ENCODE measurements around the gene ARGFX.

ARGFX gene

DNA sequence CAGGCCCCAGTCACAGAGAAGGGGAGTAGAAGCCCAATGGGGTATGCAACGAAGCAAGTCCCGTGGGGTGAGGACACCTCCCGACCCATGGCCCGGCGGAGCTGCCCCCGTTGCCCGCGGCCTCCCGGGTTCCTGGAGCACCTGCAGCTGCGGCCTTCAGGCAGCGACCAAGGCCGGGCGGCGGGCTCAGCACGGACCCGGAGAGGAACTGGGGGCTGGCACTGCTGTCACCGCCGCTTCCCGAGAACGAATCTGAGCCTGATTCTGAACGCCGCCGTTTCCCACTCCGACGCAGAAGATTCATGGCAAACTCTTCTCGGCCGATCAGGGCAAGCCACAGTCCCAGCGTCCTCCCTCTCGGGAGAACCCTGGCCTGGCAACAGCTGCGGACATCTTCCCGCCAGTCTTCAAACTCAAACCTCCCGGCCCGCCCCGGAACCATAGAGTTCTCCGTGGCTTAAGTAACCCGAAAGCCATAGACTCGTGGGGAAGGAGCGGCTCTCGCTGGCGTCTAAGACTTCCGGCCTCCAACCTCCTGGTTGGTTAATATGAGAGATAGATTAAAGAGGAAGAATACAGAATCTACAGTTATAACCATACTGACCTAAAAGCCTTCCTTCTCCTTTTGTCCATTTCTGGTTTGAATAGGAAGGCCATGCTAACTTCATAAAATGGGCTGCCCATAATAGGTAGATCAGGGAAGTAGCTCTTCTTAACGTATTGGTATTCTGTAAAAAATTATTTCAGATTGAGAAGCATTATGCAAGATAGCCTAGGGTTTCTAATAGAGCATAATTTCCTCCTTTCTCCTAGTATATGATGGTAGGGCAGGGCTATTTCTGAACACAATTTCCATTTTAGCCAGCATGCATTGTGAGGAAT is 21.9 kb upstream of the ARGFX start, which contains the start of gene POLQ:
TSS of gene POLQ (minus strand) at position 415 of the 882 bp plus-strand sequence. CDS start at position 304, 111 bp downstream.
- no peaks in the 10 kb centered on the region for H3K27me3 ChIP-seq (ENCODE audit: insufficient read depth, poor library complexity, severe bottlenecking)
- H3K27ac ChIP-seq (replicated peaks) = peak within 1 kb of the TSS; percentile 85
- peak; percentile 90 to 97 for DNase-seq (ENCODE audit: low read depth in 1 of 2, low spot score in 1 of 2)
- TF ChIP-seq SPI1 (IDR thresholded peaks at IDR 0.05; ENCODE audit: borderline replicate concordance, low read depth) (peak; percentile 37; the same call in 1 of the 2 replicates), GABPA (IDR thresholded peaks at IDR 0.05; ENCODE audit: low read depth) (peak; percentile 91), POLR2AphosphoS5 (IDR thresholded peaks at IDR 0.05; ENCODE audit: low read depth) (peak; percentile 78)
- TF ChIP-seq, protein P1, sequence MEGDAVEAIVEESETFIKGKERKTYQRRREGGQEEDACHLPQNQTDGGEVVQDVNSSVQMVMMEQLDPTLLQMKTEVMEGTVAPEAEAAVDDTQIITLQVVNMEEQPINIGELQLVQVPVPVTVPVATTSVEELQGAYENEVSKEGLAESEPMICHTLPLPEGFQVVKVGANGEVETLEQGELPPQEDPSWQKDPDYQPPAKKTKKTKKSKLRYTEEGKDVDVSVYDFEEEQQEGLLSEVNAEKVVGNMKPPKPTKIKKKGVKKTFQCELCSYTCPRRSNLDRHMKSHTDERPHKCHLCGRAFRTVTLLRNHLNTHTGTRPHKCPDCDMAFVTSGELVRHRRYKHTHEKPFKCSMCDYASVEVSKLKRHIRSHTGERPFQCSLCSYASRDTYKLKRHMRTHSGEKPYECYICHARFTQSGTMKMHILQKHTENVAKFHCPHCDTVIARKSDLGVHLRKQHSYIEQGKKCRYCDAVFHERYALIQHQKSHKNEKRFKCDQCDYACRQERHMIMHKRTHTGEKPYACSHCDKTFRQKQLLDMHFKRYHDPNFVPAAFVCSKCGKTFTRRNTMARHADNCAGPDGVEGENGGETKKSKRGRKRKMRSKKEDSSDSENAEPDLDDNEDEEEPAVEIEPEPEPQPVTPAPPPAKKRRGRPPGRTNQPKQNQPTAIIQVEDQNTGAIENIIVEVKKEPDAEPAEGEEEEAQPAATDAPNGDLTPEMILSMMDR (IDR thresholded peaks at IDR 0.05; ENCODE audit: insufficient read depth, low read length) = no peak
- TF ChIP-seq, protein P2, sequence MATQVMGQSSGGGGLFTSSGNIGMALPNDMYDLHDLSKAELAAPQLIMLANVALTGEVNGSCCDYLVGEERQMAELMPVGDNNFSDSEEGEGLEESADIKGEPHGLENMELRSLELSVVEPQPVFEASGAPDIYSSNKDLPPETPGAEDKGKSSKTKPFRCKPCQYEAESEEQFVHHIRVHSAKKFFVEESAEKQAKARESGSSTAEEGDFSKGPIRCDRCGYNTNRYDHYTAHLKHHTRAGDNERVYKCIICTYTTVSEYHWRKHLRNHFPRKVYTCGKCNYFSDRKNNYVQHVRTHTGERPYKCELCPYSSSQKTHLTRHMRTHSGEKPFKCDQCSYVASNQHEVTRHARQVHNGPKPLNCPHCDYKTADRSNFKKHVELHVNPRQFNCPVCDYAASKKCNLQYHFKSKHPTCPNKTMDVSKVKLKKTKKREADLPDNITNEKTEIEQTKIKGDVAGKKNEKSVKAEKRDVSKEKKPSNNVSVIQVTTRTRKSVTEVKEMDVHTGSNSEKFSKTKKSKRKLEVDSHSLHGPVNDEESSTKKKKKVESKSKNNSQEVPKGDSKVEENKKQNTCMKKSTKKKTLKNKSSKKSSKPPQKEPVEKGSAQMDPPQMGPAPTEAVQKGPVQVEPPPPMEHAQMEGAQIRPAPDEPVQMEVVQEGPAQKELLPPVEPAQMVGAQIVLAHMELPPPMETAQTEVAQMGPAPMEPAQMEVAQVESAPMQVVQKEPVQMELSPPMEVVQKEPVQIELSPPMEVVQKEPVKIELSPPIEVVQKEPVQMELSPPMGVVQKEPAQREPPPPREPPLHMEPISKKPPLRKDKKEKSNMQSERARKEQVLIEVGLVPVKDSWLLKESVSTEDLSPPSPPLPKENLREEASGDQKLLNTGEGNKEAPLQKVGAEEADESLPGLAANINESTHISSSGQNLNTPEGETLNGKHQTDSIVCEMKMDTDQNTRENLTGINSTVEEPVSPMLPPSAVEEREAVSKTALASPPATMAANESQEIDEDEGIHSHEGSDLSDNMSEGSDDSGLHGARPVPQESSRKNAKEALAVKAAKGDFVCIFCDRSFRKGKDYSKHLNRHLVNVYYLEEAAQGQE (IDR thresholded peaks at IDR 0.05; ENCODE audit: insufficient replicate concordance, low read depth) = peak; percentile 39
- H3K4me3 ChIP-seq (replicated peaks; ENCODE audit: insufficient read depth, low read length) = peak within 1 kb of the TSS; percentile 79

DNA sequence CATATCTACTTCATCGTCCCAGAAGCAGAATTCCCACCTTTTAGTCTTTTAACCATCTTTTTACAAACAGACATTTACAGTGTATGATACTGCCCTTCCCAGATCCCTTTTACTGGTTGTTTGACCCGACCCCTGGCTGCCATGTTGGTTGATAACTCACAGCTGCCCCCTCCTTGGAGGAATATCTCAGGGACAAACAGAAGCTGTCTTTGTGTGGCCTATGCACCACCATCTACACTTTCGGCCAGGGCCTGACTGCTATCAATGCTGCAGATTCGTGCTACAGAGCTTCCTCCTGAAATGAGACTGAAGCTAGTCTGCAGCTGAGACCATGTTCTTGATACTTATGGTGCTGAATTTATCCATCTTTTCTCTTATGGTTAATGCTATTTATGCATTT is 15.4 kb upstream of the ARGFX start:
- no peak overlapping the region for H3K27ac ChIP-seq (replicated peaks)
- TF ChIP-seq SPI1 (IDR thresholded peaks at IDR 0.05; ENCODE audit: borderline replicate concordance, low read depth) = no peak
- TF ChIP-seq GABPA (IDR thresholded peaks at IDR 0.05; ENCODE audit: low read depth) = no peak
- TF ChIP-seq, protein P1 (IDR thresholded peaks at IDR 0.05; ENCODE audit: insufficient read depth, low read length) = no peak
- H3K27me3 ChIP-seq (ENCODE audit: insufficient read depth, poor library complexity, severe bottlenecking) = no peaks in the 10 kb centered on the region
- H3K4me3 ChIP-seq (replicated peaks; ENCODE audit: insufficient read depth, low read length) = no peak overlapping the region
- no peak for DNase-seq (ENCODE audit: low read depth in 1 of 2, low spot score in 1 of 2)

DNA sequence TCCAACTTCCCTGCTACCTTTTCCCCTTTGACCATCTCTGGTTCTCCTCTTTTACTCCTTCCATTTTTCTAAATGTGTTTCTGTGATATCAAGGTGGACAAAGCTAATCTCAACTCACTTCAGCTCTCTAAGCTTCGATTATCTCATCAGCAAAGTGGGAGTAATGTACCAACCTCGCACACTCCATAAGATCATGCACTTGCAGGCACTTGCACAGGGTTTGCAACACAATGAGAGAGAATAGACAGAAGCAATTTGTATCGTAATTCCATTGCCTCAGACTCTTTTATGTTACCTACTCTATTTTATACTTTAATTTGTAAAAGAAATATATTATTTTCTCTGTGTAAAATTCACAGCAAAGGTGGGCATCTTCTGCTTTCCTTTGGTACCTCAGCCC is 15.0 kb upstream of the ARGFX start:
- TF ChIP-seq SPI1 (IDR thresholded peaks at IDR 0.05; ENCODE audit: borderline replicate concordance, low read depth) = no peak
- no peak for TF ChIP-seq GABPA (IDR thresholded peaks at IDR 0.05; ENCODE audit: low read depth)
- TF ChIP-seq, protein P2 (IDR thresholded peaks at IDR 0.05; ENCODE audit: insufficient replicate concordance, low read depth) = no peak
- TF ChIP-seq, protein P1 (IDR thresholded peaks at IDR 0.05; ENCODE audit: insufficient read depth, low read length) = no peak
- TF ChIP-seq POLR2AphosphoS5 (IDR thresholded peaks at IDR 0.05; ENCODE audit: low read depth) = no peak
- no peak for DNase-seq (ENCODE audit: low read depth in 1 of 2, low spot score in 1 of 2)
- no peak overlapping the region for H3K4me3 ChIP-seq (replicated peaks; ENCODE audit: insufficient read depth, low read length)
- H3K27me3 ChIP-seq (ENCODE audit: insufficient read depth, poor library complexity, severe bottlenecking) = no peaks in the 10 kb centered on the region
- H3K27ac ChIP-seq (replicated peaks) = no peak overlapping the region
